Fibroblast of skin of back (primary cell): ENCODE measurements around the gene SEMA3B. TPM values are rescaled to one million over a fixed set of nuclear protein-coding genes. Genes with fewer than 3 reads are reported as not detected.
"Not testable (repeated sequence)": the region's sequence is repeated elsewhere in the genome, so short reads cannot be mapped to it uniquely, and the experiment has no call there.

Experiments
- DNase-seq: peaks from one replicate; pipeline ENCODE4 v3.0.0-alpha.2; 2013
- polyA plus RNA-seq, 2 experiments: library from polyadenylated mRNA; unstranded; fragments of 120-200 nt; gene quantifications; one replicate each; pipeline ENCODE4 v1.2.1, GENCODE V29; 2013; ENCODE audit not compliant: insufficient read length in 2 of 2

The SEMA3B gene
- 6.8 TPM for polyA plus RNA-seq (2013, experiment 1 of 2; ENCODE audit: insufficient read length)
- polyA plus RNA-seq (2013, experiment 2 of 2; ENCODE audit: insufficient read length) = 13.5 TPM

DNA sequence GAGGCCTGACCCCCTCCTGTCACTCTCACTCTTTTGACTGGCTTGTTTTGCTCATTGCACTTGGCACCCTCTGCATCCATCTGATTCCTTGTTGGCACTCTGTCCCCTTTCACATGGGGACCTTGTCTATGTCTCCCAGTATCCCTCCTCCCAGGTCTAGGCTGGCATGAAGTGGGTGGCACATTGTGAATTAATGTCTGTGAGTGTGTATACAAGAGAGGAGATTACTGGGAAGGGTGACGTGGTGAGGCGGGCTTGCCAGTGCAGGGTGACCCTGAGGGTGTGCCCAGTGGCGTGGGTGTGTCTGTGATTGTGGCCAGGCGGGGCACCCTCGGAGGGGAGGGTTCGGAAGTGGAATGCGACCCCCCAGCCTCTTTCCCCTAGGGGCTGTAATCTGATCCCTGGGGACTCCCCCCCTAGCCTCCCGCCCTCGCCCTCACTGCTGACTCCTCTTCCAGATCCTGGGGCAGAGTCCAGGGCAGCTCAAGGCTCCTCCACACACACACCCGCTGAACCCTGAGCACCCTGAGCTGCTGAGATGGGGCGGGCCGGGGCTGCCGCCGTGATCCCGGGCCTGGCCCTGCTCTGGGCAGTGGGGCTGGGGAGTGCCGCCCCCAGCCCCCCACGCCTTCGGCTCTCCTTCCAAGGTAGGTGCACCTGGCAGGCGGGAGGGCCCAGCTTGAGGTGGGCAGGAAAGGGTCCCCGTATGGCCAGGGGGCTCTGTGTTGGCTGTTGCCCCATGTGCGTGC, at the start of gene SEMA3B:
SEMA3B (plus strand) TSS at position 445 of the 749 bp plus-strand sequence; CDS start at position 539, 94 bp downstream.
- DNase-seq = peak; percentile 69

DNA sequence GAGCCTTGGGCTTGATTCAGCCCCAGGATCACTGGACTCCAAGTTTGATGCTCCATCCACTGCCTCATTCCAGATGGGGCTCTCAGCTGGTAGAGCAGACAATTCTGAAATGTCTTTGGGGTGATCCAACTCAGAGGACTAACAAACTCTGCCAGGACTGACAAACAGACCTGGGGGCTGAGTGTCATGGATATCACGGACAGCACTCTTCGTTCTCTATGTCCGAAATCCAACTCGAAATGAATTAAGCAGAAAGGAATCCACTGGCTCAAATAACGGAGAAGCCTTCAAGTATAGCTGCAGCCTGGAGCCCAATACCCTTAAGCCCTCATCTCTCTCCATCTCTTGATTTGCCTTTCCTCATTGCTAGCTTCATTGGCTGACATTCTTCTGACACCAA, 49.7 kb upstream of the SEMA3B start:
- DNase-seq = no peak

DNA sequence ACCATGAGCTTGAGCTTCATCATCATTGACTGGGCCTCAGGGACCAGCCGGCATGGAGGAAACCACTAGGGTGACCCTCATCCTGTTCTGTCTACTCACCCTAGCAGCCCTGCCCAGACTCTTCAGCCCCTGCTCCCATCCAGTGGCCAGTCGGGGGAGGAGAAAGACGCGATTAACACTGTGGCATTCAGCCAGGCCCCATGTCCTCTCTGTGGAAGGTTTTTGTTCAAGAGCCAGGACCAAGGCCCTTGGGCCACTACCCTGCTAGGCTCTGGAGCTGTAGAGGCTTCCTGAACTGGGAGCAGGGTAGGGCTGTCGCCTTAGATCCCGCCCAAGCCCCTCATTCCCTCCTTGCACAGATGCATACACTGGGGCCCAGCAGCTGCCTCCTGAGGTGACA, 48.8 kb upstream of the SEMA3B start:
- no peak for DNase-seq

DNA sequence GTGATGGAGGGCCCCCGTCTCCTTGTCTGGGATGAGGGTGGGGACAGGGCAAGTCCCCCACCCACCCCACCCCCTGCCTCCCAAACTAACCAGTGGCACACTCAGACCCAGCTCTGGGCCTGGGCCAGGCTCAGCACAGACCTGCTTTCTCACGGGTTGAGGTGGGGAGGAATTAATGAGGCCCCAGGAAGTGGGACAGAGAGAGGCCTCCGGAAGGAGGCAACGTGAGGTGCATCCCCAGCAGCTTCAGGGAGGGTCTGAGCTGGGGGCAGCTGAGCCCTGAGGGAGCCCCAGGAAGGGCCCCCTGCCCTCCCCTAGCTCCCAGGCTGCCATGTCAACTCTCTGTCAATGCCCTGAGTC, 47.9 kb upstream of the SEMA3B start:
- DNase-seq = no peak

DNA sequence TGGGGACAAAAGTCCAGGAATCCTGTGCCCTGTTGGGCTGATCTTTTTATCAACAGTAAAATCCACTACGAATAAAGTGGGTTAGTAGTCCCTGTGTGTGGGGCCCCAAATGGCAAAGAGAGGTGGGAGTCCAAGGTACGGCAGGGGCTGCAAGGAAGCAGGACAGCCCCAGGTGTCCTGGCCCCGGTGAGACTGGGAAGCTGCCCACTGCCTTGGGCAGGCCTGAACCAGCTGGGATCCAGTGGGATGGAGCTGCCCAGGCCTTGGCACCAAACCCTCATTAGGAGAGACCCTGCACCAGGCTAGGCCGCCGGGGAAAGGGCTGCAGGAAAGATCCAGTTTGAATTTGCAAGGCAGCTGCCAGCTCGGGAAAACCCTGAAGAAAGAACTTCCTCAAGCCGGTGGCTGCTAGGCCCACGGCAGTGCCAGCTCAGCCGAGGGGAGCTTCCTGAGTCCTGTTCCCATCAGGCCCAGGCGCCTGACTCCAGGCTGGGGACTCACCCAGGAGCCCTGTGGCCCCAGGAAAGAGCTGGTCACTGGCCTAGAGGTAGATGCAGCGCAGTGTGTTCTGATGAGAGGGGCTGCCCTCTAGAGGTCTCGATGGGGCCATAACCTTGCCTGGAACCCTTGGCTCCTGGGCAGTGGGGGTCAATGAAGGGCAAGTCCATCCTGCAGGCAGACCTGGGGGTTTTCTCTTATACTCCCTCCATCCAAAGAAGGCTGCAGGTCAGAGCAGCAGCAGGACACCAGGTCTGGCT, 47.4 kb upstream of the SEMA3B start:
- DNase-seq = no peak

DNA sequence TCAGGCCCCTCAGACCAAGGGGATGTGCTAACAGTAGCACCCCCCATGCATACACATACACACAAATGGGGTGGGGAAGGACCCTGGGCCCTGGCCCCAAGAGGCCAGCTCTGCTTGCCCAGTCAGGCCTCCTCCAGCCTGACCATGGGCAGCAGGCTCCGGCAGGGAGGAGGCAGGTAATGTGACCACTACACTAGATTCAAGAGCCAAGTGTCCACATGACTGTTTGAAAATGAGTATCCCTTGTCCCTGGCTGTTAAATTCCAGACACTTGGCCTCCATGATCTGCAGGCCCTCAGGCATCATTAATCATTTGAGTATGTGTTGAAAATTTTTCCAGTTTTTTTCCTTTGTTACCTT, 46.8 kb upstream of the SEMA3B start:
- DNase-seq = no peak

DNA sequence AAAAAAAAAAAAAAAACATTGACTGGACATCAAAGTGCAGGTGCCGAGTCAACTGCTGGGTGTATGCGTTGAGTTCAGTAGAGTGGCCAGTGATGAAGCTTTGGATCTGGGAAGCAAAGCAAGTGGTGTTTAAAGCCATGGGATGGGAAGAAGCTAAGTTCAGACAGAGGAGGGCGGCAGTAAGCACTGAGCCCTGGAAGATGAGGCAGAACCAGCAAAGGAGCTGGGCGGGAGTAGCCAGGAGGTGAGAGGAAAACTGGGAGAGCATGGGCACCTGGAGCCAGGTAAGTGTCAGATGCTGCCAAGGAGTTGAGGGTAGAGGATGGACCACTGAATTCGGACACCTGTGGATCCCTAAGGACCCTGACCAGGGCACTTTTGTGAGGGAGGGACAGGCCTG, 44.3 kb upstream of the SEMA3B start:
- DNase-seq = no peak

DNA sequence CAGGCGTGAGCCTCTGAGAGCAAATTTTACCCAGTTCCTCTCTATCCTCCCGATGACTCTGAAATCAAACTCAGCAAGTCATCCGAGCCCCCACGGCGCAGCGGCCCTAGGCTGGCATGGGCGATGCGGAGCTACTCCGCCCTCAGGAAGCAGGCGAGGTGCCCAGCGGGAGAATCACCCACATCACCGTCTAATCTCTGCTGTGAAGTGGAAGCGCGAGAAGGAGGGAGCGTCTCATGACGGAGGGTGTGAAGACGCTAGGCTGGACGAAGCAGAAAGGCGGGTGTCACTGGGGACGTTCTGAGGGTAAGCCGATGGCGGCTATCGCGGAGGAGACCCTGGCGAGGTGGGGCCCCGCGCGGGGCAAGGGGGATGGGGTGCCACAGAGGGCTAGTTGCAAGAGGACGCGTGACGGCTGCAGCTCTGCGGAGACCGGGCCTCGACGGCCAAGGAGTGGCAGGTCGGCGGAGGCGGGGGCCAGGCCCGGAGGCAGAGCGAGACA, 42.0 kb upstream of the SEMA3B start:
- DNase-seq = peak; percentile 47

DNA sequence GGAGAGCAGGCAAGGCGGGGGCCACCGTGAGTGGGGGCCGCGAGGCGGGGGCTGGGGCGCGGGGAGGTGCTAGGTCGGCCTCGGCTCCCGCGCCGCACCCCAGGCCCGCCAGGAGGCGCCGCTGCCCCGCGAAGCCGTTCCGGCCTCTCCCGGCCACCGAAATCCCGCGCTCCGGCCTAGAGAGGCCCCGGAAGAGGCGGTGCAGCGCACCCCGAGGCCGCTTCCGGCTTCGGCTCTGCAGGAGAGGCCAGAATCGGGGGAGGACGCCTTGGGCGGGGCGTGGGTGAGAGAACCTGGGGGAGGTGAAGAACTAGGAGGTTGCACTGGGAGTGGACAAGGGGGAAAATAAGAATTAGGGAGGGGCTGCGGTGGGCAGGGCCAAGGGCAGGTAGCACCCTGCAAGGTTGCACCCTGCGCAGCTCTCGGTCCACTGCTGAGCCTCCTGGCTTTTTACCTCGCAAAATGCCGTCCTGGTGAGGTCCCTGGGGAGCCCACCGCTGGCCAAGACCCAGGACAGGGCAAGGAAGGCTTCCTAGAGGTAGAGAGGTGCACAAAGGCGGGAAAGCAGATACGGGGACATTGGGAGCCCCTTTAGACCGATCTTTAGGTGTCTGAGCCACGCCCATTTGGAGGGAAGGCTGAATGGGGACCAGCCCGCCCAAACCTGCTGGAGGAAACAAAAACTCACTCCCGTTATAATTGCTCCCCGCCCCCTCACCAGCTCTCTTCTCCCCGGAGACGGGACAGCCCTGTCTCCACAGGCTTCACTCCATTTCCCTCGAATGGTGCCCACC, 41.4 kb upstream of the SEMA3B start:
- peak; percentile 91 for DNase-seq

DNA sequence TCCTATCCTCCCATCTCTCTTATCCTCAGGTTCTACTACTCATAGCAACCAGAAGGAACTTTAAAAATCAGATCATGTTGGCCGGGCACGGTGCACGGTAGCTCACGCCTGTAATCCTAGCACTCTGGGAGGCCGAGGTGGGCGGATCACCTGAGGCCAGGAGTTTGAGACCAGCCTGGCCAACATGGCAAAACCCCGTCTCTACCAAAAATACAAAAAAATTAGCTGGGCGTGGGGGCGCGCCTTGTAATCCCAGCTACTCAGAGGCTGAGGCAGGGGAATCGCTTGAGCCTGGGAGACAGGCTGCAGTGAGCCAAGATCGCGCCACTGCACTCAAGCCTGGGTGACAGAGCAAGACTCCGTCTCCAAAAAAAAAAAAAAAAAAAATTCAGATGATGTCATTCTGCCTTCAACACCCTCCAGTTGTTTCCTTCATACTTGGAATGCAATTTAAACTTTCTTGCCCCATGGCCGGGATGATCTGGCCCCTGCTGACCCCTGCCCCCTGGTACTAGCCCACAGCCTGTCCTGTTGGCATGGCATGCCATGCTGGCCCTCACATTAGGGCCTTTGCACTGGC, 40.7 kb upstream of the SEMA3B start:
- not testable (repeated sequence) for DNase-seq

DNA sequence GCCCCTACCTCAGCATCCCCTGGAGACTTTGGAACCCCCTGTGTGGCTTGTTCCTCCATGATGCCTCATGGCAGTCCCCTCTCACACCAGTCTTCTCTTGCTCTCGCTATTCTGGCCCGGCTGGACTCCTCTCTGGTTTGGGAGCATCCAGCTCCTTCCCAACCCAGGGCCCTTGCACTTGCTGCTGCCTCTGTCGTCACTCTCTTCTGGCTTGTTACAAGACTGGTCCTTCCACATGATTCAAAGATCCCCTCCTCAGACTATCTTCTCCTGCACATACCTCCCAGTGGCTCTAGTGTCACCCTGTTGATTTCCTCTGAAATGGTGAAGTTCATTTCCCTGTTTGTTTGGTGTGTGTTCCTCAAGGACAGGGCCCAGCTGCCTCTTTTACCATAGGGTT, 39.5 kb upstream of the SEMA3B start:
- no peak for DNase-seq

DNA sequence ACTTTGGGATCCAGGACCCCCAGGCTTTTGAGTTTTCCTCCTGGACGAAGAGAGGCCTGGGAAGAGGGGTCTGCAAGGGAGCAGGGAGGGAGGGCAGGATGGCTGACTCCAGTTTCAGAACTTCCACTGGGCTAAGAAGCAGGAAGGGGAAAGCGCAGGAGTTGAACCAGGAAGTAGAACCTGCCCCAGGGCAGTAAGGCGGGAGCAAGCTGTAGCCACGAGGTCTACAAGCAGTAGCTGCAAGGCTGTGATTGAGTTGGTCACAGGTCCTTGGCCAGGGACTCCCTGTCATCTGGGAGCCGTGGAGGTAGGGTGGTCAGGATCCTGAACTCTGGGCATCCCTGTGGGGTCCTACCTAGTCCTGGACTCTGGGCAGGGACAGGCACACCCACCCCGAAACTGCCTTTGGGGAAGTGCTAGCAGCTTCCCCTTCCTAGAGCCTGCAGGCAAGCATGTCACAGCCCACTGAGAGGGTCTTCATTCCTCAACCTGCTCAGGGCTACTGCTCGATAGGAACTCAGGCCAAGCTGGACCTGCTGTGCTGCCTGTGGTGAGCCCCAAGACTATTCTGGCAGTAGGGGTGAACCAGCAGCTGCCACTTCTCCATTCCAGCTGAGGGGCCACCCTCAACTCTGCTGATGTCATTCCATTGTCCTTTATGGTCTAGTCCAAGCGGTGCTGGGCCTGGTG, 38.7 kb upstream of the SEMA3B start:
- no peak for DNase-seq

DNA sequence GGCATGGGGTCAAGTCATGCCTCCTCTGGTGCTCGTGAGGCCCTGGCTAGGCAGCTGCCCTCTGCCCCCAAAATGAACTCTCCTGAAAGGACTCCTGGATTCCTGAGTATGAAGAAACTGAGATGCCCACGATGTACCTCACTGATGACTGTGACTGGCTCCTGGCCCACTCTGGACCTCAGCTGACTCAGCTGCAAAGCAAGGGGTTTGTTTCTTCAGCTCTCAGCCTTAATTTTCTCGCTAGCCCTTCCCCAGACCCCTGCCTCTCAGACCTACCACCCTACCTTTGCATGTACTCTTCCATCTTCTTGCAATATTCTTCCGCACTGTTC, 38.2 kb upstream of the SEMA3B start:
- no peak for DNase-seq

DNA sequence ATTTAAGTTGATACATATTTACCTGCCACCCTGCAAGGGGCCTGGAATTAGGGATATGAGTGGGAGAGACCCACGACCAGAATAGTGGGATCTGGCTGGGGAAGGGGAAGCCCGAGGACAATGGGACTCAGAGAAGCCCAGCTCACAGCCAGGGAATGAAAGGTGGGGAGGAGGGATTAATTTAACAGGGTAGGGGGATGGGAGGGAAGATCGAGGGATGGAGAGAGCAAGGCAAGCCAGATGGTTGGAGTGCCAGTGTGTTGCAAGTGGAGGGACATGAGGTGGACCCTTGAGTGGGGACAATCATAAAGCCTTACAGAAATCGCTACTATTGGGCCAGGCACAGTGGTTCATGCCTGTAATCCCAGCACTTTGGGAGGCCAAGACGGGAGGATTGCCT, 37.4 kb upstream of the SEMA3B start:
- DNase-seq = no peak

DNA sequence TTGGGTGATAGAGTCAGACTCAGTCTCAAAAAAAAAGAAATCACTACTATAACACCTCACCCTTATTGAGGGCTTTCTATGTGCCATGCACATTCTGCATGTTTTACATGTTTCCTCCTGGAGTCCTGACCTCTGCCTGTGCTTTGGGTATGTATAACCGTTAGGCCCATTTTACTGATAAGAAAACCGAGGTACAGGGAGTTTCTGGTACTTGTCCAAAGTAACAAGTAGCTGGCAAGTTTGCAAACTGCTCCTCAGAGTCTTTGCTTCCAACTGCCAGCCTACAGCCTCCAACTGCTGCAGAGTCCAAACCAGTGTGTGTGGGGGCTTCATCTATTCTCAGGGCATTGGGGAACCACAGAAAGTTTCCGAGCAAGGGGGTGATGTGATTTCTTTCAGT, 36.6 kb upstream of the SEMA3B start:
- DNase-seq = no peak

DNA sequence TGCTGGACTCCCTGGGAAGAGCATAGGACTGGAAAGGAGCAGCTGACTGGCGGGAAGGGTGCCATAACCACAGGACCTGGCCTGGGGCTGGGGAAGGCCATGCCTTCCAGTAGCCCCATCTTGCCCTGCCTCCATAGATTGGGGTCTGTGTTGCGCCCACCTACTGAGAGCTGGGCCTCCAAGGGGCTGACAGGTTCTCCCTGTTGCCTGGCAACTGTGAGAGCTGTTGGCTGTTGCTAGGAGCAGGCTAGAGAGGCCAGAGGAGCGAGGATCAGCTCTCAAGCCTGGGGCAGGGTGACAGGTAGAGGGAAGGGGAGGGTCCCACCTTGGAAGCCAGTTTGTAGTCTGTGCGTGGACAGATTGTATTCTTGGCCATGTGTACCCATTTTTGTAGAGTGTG, 35.8 kb upstream of the SEMA3B start:
- DNase-seq = no peak

DNA sequence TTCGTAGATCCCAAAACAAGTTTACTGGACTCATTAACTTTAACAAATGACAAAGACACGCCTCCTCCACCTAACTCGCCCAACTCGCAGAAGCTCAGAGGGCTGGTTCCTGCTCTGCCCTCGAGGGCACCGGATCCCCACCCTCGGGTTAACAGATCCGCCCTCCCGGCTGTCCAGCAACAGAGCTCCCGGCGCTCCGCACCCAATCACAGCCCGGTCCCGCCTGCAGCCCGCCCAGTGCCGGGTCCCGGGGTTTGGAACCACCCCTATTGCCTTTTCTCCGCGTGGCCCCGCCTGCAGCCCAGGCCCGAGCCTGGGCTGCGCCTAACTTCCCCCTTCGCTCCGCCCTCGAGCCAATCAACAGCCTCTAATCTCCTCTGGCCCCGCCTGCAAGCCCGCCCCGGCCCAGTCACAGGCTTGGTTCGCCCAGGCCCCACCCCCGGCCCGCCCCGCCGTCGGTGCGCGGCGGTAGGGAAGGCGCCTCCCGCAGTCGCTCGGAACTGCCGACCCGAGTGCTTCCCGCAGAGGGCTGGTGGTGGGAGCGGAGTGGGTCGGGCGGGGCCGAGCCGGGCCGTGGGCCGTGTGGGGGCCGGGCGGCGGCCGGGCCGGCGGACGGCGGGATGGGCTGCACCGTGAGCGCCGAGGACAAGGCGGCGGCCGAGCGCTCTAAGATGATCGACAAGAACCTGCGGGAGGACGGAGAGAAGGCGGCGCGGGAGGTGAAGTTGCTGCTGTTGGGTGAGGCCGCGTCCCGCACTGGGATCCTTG, 33.0 kb upstream of the SEMA3B start, which contains the start of gene GNAI2:
GNAI2 (plus strand) TSS at position 489 of the 768 bp plus-strand sequence; CDS start at position 621, 132 bp downstream.
- peak; percentile 99 for DNase-seq

DNA sequence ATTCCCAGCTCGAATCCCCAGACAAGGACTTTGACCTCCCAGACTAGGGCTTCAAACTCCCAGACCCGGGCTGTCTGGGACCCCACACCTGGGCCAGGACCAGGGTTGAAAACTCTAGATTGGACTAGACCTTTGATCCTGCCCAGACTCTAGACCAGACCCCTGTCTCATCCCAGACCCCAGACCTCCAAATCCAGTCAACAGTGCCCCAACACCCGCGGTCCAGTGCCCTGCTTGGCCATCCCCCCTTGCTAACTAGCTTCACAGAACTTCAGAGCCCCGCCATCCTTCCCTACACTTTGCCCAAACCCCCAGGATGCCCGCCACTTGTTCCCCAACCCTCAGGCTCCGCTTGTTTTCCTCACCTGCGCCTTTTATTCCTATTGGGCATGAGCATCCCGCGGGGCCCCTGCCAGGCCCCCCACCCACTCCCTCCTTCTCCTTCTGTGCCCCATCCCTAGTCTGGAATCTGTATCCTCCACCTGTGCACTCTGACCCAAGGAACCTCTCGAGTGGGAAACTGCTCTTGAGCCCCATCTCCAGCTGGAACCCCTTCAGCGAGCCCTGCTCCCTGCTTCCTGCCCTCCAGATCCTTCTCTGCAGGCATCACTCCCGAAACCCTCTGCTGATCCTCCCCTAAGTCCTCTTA, 32.3 kb upstream of the SEMA3B start:
- no peak for DNase-seq

DNA sequence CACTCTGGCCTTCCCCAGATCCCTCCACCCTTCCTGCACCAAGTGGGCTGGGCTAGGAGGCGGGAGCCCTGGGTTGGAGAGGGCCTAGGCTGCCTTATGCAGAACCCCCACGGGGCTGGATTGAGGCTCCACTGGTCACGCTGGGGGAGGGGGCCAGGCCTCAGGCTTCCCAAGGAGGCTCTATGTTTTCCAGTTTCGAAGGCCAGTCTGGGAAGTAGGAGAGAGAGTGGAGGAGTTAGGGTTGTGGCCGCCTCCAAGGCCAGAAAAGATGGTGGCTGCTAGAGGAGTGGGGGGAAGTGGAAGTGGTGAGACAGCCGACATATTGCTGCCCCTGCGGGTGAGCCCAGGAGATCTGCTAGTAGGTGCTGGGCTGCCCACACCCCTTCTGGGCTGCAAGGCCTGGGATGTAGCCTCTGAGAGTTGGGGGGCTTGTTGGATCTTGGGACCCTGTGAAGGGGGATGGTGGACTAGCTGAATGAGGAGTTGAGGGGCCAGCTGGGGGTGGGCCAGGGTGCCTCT, 31.8 kb upstream of the SEMA3B start:
- peak; percentile 62 for DNase-seq

DNA sequence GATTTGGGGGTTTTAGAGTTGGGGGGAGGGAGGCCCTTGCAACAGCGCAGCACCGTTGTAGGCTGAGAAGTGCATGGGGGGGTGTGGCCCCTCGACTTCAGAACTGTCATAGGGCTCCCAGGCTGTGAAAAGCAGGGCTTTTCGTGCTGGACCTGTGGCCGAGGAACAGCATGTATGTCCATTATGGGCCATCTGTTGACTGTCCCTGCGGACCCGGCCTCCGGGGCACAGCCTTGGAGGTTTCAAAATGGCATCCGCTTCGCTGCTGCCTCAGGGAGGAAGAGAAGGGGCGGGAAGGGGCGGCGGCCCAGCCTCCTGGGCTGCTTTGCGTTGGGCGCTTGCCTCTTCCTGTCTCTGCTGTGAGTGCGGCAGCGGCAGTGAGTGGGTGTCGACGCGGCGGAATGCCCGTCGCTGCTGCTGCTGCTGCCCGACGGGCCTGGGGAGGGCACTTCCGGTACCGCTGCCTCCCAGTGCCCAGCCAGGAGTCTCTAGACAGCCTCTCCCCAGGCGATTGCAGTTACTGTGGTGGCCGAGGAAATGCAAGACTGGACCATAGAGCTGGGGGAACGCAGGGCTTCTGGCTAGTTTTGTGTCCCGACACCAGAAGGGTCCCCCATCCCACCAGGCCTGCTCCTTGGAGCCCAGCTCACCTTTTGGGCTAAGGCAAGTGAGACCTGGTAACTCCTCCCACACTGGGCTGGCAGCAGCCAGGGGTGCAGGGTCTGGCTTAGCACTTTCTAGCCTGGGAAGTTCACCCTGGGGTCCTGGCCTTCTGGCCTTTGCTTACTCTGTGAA, 31.0 kb upstream of the SEMA3B start:
- DNase-seq = peak; percentile 91
